HG03159 (cell line): ENCODE data around the gene GRIN3B.

Experiments used
- ATAC-seq: cut with Tn5 transposase; IDR thresholded peaks from one replicate; pipeline ENCODE4 v1.9.1; 2021; ENCODE audit warnings: mild to moderate bottlenecking, moderate library complexity; ENCODE audit not compliant: unreplicated experiment

GRIN3B gene

GRCh38 chr19:1039646-1040475 lies 39.6 kb downstream of the GRIN3B start, which contains the start of gene ABCA7:
ABCA7 (plus strand) TSS chr19:1040107; CDS start chr19:1041362, 1,255 bp downstream.
- ATAC-seq = peak; percentile 67

- ATAC-seq = peak; percentile 44
These were observed 40.5 kb downstream of the GRIN3B start for GRCh38 chr19:1040476-1041271.

DNA sequence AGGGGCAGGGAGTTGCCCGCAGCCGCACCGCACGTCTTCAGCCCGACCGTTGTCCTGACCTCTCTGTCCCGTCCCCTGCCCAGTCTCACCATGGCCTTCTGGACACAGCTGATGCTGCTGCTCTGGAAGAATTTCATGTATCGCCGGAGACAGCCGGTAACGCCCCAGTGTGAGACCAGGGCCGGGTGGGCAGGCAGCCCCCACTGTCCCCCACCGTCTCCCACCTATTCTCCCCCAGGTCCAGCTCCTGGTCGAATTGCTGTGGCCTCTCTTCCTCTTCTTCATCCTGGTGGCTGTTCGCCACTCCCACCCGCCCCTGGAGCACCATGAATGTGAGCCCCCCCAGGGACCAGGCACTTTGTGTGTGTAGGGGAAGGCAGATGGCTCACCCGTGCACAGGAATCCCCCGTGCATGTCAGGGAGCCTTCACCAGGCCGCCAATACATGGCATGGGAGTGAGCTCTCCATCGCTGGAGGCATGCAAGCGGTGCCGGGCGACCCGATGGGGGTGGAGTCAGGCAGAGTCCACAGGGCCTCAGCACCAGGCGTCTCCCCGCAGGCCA lies 41.1 kb downstream of the GRIN3B start:
- no peak for ATAC-seq

- no peak for ATAC-seq
These were observed 41.8 kb downstream of the GRIN3B start for GRCh38 chr19:1041835-1042685.

GRCh38 chr19:1042689-1043511 lies 42.7 kb downstream of the GRIN3B start:
- ATAC-seq = no peak

- no peak for ATAC-seq
These were observed 45.0 kb downstream of the GRIN3B start for GRCh38 chr19:1045247-1045603.

DNA sequence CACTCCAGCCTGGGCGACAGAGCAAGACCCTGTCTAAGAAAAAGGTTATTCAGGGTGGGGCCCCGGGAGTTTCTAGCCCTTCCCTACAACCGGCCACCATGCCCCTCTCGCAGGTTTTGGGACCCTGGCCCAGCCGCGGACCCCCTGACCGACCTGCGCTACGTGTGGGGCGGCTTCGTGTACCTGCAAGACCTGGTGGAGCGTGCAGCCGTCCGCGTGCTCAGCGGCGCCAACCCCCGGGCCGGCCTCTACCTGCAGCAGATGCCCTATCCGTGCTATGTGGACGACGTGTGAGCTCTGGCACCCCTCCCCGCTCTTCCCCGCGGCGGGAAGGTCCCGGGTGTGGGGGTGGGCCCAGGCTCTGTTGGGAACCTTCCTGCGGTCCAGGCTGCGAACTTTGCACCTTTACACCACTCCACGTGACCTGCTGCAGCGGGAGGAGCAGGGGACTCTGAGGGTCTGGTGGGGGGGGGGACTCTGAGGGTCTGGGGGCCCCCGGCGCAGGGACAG lies 46.0 kb downstream of the GRIN3B start:
- no peak for ATAC-seq

DNA sequence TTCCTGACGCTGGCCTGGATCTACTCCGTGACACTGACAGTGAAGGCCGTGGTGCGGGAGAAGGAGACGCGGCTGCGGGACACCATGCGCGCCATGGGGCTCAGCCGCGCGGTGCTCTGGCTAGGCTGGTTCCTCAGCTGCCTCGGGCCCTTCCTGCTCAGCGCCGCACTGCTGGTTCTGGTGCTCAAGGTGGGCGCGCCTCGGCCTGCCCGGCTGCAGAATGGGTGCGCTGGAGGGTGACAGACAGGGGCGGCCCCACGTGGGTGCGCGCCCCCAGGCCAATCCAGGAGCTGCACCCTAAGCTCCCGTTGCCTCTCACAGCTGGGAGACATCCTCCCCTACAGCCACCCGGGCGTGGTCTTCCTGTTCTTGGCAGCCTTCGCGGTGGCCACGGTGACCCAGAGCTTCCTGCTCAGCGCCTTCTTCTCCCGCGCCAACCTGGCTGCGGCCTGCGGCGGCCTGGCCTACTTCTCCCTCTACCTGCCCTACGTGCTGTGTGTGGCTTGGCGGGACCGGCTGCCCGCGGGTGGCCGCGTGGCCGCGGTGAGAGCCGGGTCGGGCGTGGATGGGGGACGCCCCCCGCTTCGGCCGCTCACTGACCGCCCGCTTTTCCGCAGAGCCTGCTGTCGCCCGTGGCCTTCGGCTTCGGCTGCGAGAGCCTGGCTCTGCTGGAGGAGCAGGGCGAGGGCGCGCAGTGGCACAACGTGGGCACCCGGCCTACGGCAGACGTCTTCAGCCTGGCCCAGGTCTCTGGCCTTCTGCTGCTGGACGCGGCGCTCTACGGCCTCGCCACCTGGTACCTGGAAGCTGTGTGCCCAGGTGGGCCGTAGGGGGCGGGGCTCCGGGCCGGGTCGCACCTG lies 46.8 kb downstream of the GRIN3B start:
- no peak for ATAC-seq

DNA sequence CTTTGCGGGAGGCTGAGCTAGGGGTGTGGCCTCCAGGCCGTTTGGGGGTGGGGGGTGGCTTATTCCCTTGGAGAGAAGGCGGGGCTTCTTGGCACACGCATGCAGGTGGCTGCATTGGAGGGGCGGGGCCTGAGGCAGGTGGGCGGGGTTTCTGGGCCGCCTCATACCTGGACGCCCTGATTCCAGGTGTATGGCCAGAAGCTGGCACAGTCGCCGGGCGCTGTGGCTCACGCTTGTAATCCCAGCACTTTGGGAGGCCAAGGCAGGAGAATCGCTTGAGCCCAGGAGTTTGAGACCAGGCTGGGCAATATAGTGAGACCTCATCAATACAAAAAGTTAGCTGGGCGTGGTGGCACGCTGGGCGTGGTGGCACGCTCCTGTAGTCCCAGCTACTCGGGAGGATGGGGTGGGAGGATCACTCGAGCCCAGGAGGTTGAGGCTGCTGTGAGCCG lies 47.5 kb downstream of the GRIN3B start:
- no peak for ATAC-seq

DNA sequence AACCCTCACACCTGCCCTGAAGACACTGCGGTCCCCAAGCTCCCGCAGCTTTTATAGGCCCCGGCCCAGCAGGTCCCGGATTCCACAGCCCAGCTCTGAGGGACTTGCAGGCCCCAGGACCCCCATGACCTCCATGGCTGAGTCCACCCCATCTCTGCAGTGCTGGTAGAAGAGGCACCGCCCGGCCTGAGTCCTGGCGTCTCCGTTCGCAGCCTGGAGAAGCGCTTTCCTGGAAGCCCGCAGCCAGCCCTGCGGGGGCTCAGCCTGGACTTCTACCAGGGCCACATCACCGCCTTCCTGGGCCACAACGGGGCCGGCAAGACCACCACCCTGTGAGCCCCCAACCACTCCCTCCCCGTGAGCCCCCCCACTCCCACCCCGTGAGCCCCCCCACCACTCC lies 48.9 kb downstream of the GRIN3B start:
- ATAC-seq = no peak

DNA sequence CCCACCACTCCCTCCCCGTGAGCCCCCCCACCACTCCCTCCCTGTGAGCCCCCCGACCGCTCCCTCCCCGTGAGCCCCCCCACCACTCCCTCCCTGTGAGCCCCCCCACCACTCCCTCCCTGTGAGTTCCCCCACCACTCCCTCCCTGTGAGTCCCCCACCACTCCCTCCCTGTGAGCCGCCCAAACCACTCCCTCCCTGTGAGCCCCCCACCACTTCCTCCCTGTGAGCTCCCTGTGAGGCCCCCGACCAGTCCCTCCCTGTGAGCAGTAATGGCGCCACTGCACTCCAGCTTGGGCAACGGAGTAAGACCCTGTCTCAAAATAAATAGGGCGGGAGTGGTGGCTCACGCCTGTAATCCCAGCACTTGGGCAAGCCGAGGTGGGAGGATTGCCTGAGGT lies 49.6 kb downstream of the GRIN3B start:
- no peak for ATAC-seq

DNA sequence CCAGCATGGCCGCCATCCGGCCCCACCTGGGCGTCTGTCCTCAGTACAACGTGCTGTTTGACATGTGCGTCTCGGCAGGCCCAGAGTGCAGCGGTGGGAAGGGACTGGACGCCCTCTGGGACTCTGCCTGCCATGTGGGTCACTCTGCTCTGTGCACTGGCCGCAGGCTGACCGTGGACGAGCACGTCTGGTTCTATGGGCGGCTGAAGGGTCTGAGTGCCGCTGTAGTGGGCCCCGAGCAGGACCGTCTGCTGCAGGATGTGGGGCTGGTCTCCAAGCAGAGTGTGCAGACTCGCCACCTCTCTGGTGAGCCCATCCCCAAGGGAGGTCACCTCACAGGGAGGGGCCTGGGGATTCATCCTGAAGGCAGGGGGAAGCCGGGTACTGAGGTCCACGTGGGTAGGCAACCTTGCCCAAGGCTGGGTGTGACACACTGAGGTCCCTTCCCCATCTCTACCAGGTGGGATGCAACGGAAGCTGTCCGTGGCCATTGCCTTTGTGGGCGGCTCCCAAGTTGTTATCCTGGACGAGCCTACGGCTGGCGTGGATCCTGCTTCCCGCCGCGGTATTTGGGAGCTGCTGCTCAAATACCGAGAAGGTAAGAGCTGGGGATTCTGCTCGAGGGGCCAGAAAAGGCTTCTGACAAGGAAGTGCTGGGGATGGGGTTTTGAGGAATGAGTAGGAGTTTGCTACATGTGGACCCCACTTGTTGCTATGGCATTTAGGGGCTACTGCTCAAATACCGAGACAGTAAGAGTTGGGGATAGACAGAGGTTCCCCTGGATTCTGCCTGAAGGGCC lies 51.0 kb downstream of the GRIN3B start:
- no peak for ATAC-seq

DNA sequence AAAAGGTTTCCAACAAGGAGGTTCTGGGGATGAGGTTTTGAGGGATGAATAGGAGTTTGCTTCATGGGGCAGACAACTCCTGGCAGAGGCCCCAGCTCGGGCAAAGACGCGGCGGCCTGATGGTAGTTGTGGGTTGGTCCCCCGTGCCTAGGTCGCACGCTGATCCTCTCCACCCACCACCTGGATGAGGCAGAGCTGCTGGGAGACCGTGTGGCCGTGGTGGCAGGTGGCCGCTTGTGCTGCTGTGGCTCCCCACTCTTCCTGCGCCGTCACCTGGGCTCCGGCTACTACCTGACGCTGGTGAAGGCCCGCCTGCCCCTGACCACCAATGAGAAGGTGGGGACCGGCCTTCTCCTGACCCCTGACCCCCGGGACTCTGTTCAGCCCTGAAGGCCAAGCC lies 51.6 kb downstream of the GRIN3B start:
- ATAC-seq = no peak

GRCh38 chr19:1052349-1052975 lies 52.2 kb downstream of the GRIN3B start:
- ATAC-seq = no peak

GRCh38 chr19:1053176-1054101 lies 53.2 kb downstream of the GRIN3B start:
- ATAC-seq = no peak
